ENCODE results near the gene TBC1D16. TPM values are rescaled to one million over a fixed set of nuclear protein-coding genes. Genes with fewer than 3 reads are reported as not detected.

Gene TBC1D16
- total and polyA plus RNA-seq, 2 donors (not counting 1 experiment from before 2014, with no cell fraction given), result 0.82 to 2.7 TPM

DNA sequence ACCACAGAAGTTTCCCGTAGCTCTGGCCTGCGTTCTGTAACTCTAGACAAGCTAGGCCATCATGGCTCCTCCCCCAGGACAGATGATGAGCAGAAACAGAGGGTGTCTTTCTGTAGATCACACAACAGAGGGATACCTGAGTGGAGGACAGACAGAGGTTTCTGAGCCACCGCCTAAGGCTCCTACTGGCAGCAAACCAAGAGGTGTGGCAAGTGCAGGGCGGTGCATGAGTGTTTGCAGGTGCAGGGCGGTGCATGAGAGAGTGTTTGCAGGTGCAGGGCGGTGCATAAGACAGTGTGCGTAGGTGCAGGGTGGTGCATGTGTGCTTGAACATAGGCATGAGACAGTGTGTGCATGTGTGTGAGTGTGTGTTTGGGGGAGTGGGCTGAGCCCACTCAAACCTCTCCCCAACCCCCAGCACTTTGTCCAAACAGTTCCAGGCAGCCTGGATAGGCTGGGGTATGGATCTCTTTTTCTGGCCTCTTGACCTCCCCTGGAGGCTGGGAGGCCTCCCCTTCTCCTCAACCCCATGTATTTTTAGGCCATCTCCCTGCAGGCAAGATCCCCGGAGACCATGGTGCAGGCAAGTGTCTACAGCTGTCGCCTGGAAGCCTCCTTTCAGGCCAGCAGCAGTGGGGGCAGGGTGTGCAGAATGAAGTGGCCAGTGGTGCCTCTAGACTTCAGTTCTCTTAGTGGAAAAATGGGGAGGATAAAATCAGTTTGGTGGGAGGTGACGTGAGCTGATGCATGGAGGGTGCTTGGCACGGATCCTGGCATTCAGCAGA, 143.0 kb downstream of the TBC1D16 start:
- no peak for DNase-seq
- Histone ChIP-seq H3K4me1 (ENCODE audit: control insufficient read depth in 2 of 2, insufficient read depth in 2 of 2, low read length in 2 of 2) (no peaks in the 10 kb centered on the region), H3K27me3 (replicated peaks in 1 of 4; ENCODE audit: control extremely low read depth in 1 of 4, control insufficient read depth in 3 of 4, insufficient read depth in 4 of 4, low read length in 3 of 4) (peaks cover 0 to 29% (median 0%) of the 10 kb centered on the region in 4 experiments), H3K9ac (ENCODE audit: low read length) (no peak overlapping the region), H2AFZ (ENCODE audit: insufficient read depth, low read depth, low read length, poor library complexity, severe bottlenecking) (no peak overlapping the region), H3K9me3 (ENCODE audit: control extremely low read depth in 1 of 3, control insufficient read depth in 2 of 3, insufficient read depth in 1 of 3, low read length in 2 of 3) (peaks cover 0 to 7% (median 0%) of the 10 kb centered on the region in 3 donors), H3K27ac (ENCODE audit: low read length in 2 of 2) (no peak overlapping the region), H3K79me2 (ENCODE audit: control insufficient read depth, insufficient read depth, low read length) (no peaks in the 10 kb centered on the region), H4K20me1 (ENCODE audit: control insufficient read depth, insufficient read depth, low read length, poor library complexity, severe bottlenecking) (no peaks in the 10 kb centered on the region), H3K4me2 (replicated peaks; ENCODE audit: low read depth, low read length, poor library complexity, severe bottlenecking) (no peak overlapping the region), H3K36me3 (replicated peaks in 1 of 2; ENCODE audit: control extremely low read depth in 1 of 2, control insufficient read depth in 1 of 2, extremely low read depth in 1 of 2, insufficient read depth in 2 of 2, low read length in 1 of 2) (no peaks in the 10 kb centered on the region), H3K4me3 (ENCODE audit: control extremely low read depth in 1 of 5, extremely low read depth in 1 of 5, insufficient read depth in 1 of 5, low read depth in 2 of 5, low read length in 4 of 5) (no peak overlapping the region)
- intact Hi-C loops (cut with micrococcal nuclease), result no loop called here
- no peak overlapping the region for H3K4me3 Mint-ChIP-seq
- H3K27me3 Mint-ChIP-seq, result peaks cover 44% of the 10 kb centered on the region
- H3K9me3 Mint-ChIP-seq (ENCODE audit: insufficient read depth), result no peaks in the 10 kb centered on the region
- no peak for TF ChIP-seq CTCF (IDR thresholded peaks at IDR 0.05)
- no peak for TF ChIP-seq EZH2 (IDR thresholded peaks at IDR 0.05; ENCODE audit: borderline replicate concordance, insufficient read depth, low read depth, low read length, poor library complexity, severe bottlenecking)
- ChIA-PET CTCF (no interaction called here), POLR2A (no interaction called here)
- no peak overlapping the region for H3K27ac Mint-ChIP-seq
- no peak for ATAC-seq (ENCODE audit: low read depth)
- 79% methylated on average over 9 of the region's 11 CpGs for WGBS (ENCODE audit: insufficient coverage)
- H3K4me1 Mint-ChIP-seq, result no peaks in the 10 kb centered on the region

DNA sequence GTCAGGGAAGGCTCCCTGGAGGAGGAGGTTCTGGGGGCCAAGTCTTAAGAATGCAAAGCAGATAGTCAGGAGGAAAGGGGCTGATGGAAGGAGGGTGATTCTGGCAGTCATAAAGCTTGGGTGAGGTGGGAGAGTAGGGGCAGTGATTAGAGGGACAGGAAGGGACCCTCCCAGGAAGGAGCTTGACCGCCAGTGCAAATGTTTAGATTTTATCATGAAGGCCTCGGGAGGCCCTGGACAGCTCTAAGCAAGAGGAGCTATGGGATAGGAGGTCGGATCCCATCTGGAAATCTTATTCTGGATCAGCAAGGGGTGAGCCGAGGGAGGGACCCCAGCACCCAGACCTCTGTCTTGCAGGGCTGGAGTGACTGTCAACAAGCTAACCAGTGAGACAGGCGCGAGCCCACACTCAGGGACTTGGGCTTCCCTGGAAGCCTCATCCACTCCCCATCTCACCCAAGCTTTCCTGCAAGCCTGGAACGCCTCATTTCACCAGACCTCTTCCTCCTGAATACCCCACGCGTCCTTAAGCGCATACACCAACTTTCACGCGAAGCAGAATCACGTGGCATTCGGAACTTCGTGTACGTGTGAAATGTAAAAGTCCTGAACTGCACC, 144.4 kb downstream of the TBC1D16 start:
- ChIA-PET CTCF (no interaction called here), POLR2A (no interaction called here)
- H3K4me3 Mint-ChIP-seq, result no peak overlapping the region
- Histone ChIP-seq H3K9ac (ENCODE audit: low read length) (no peak overlapping the region), H3K4me2 (replicated peaks; ENCODE audit: low read depth, low read length, poor library complexity, severe bottlenecking) (no peak overlapping the region), H3K27ac (ENCODE audit: low read length in 2 of 2) (no peak overlapping the region), H3K27me3 (replicated peaks in 1 of 4; ENCODE audit: control extremely low read depth in 1 of 4, control insufficient read depth in 3 of 4, insufficient read depth in 4 of 4, low read length in 3 of 4) (peaks cover 0 to 30% (median 0%) of the 10 kb centered on the region in 4 experiments), H3K4me1 (ENCODE audit: control insufficient read depth in 2 of 2, insufficient read depth in 2 of 2, low read length in 2 of 2) (no peaks in the 10 kb centered on the region), H2AFZ (ENCODE audit: insufficient read depth, low read depth, low read length, poor library complexity, severe bottlenecking) (no peak overlapping the region), H4K20me1 (ENCODE audit: control insufficient read depth, insufficient read depth, low read length, poor library complexity, severe bottlenecking) (no peaks in the 10 kb centered on the region), H3K36me3 (replicated peaks in 1 of 2; ENCODE audit: control extremely low read depth in 1 of 2, control insufficient read depth in 1 of 2, extremely low read depth in 1 of 2, insufficient read depth in 2 of 2, low read length in 1 of 2) (no peaks in the 10 kb centered on the region), H3K9me3 (ENCODE audit: control extremely low read depth in 1 of 3, control insufficient read depth in 2 of 3, insufficient read depth in 1 of 3, low read length in 2 of 3) (peaks cover 0 to 7% (median 0%) of the 10 kb centered on the region in 3 donors), H3K4me3 (ENCODE audit: control extremely low read depth in 1 of 5, extremely low read depth in 1 of 5, insufficient read depth in 1 of 5, low read depth in 2 of 5, low read length in 4 of 5) (no peak overlapping the region), H3K79me2 (ENCODE audit: control insufficient read depth, insufficient read depth, low read length) (no peaks in the 10 kb centered on the region)
- no peak overlapping the region for H3K27ac Mint-ChIP-seq
- no peaks in the 10 kb centered on the region for H3K9me3 Mint-ChIP-seq (ENCODE audit: insufficient read depth)
- no peak for ATAC-seq (ENCODE audit: low read depth)
- intact Hi-C loops (cut with micrococcal nuclease), result no loop called here
- peaks cover 48% of the 10 kb centered on the region for H3K27me3 Mint-ChIP-seq
- WGBS (ENCODE audit: insufficient coverage), result 81% methylated on average over 16 of the region's 16 CpGs
- DNase-seq, result no peak
- TF ChIP-seq CTCF (IDR thresholded peaks at IDR 0.05) (no peak), EZH2 (IDR thresholded peaks at IDR 0.05; ENCODE audit: borderline replicate concordance, insufficient read depth, low read depth, low read length, poor library complexity, severe bottlenecking) (no peak)
- H3K4me1 Mint-ChIP-seq, result no peaks in the 10 kb centered on the region

All from B cell (primary cell).